Effector CD4-positive, alpha-beta T cell (primary cell): ENCODE data around the gene MTMR3.

Experiments
- DNase-seq: peaks from one replicate; pipeline ENCODE4 v3.0.0-alpha.2; 2020

Gene MTMR3

GRCh38 chr22:30030329-30030728, 147.4 kb downstream of the MTMR3 start:
- DNase-seq, result no peak

- DNase-seq, result no peak
Measured at GRCh38 chr22:30031328-30031727, 148.4 kb downstream of the MTMR3 start.

DNA sequence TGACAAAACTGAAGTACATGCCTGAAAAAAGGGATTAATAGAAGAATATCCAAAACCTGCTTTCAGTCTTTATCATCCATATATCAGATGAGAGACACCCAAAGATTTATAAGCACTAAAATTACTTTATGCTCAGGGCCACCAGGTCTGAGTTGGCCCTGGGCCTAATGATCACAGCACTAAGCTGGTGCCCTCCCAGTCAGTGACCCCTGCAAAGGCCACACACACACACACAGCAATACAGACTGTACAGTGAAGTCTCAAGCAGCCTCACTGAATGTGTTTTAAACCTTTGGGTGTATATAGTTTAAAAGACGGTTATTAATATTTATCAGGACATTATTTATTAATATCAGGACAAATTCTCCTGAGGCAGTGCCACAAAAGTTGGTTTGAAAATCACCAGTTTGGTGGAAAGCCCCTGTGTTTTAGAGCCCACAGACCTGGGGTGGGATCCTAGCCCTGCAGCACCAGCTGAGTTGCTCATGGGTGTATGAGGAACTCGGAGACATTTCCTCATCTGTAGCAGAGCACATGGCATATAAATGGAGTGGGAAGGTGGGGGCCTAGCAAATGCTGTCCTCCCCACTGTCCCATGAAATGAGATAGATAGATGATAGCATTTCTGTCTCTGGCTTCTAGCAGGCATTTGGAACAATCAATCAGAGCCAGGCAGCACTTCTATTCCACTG, 148.9 kb downstream of the MTMR3 start:
- DNase-seq, result no peak

GRCh38 chr22:30033137-30033536, 150.2 kb downstream of the MTMR3 start:
- no peak for DNase-seq

DNA sequence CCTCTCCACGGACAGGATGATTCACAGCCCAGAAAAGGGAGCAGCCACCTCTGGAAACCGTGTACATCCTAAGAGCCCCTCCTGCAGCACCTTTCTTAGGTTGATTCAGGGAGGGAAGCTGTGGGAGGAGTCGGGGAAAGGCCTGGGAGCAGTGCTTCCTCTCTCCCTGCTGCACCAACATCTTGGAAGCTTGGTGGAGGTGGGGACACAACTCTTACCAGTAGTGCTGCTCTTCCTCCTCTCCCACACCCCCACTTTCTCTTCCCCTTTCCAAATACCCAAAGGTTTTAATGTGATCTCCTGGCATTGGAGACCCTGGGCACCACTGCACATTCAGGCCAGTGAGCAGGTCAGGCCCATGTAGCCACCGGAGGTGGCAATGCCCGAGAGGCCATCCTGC, 150.9 kb downstream of the MTMR3 start:
- no peak for DNase-seq

DNA sequence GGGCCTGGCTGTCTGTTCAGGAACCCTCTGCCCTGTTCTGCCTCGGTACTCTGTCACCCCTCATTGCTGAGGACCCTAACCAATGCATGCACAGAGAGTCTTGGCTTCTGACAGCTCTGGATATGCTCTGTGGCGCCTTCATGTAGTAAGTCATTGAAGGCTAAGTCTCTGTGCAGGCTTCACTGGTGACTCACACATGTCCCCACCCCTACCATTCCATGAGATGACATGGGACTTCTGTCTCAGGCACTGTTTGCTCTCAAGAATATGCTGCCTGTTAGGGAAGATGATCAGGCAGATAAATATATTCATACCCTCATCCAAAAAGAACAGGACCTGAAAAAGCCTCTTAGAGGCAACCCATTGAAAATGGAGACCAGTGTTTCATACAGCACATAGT, 153.7 kb downstream of the MTMR3 start:
- no peak for DNase-seq

DNA sequence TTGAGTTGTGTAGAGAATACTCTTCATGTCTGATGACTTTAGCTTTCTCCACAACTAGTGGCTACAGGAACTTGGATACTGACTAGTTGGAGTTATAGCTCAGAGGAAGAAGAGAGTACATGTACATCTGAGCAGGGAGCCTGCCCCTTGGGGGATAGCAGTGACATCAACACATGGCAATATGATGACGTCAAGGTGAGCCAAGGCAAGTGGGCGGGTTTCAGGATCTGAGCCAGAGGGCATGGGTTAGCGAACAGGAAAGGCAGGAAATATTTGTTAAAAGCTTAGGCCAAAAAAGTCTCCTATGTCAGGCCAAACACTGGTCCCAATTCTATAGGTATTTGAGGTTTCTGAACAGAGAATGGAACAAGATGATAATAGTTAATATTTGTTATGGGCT, 155.2 kb downstream of the MTMR3 start:
- no peak for DNase-seq

GRCh38 chr22:30040499-30041260, 157.7 kb downstream of the MTMR3 start:
- no peak for DNase-seq

- no peak for DNase-seq
Measured at GRCh38 chr22:30041475-30041874, 158.5 kb downstream of the MTMR3 start.

DNA sequence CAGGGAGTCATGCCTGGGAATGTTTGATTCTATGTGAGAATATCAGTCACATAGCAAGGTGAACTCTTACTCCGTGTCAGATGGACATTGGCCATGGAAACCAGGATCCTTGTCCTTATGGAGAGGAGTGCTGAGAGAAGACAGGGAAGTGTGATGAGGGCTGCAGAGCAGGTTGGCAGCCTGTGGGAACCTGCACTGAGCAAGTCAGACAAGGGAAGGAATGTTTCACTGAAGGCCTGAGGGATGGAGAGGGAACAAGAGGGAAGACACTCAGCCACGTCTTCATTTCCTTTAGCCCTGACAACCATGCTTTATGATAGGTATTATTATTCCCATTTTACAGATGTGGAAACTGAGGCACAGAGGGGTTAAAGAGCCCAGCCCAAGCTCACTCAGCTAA, 158.9 kb downstream of the MTMR3 start:
- DNase-seq, result no peak

DNA sequence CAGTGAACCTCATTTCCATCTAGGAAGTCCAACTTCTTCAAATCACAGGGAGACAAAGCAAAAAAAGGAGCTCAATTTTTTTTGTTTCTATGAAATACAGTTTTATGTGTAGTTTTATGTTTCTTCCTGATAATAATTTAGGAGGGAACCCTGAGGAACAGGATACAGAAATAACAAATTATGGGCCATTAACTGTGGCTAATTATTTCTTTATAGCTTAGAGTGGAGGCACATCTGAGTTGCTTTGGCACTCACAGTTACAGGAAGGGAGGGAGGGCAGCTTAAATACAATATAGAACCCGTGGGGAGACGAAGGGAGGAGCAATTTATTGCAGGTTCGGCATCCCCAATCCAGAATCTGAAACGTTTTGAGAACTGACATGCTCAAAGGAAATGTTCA, 160.2 kb downstream of the MTMR3 start:
- DNase-seq, result no peak

GRCh38 chr22:30044369-30044768, 161.4 kb downstream of the MTMR3 start:
- DNase-seq, result no peak

GRCh38 chr22:30044881-30045493, 162.0 kb downstream of the MTMR3 start:
- no peak for DNase-seq

- no peak for DNase-seq
Measured at GRCh38 chr22:30045494-30045887, 162.5 kb downstream of the MTMR3 start.

DNA sequence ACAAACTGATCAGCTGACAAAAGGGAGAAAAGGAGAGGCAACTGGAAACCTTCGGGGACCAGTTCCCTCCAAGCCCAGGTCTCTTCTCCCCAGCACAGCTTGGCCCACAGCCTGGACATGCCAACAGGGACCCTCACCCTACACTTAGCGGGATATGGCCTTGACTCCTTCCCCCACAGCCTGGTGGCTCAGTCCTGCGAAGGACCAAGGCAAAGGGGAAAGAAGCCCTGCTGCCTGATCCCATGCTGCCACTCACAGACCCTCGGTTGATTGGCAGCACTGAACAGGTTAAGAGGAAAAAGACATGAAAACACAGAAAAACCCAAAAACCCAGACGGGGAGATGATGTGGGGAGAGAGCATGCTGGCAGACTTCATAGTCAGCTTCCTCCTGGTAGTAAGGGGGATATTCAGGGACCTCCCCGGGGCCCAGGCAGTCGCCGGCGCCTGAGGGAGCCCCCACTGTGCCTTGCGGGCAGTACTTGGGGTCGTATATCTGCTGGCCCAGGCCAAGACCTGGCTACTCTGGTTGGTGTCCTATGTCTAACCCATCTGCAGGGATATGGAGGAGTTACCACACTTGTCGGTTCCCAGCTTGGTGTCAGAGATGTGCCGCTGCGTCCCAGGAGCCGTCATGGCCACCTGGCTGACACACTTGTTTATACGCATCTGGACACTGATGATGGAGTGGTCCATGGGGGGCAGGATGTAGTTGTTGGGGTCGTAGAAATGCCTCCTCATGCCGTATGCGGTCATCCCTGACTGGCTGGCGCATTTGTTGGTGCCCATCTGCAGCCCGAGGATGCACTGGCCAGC, 163.1 kb downstream of the MTMR3 start:
- DNase-seq, result no peak

GRCh38 chr22:30046716-30047363, 163.9 kb downstream of the MTMR3 start:
- DNase-seq, result no peak

DNA sequence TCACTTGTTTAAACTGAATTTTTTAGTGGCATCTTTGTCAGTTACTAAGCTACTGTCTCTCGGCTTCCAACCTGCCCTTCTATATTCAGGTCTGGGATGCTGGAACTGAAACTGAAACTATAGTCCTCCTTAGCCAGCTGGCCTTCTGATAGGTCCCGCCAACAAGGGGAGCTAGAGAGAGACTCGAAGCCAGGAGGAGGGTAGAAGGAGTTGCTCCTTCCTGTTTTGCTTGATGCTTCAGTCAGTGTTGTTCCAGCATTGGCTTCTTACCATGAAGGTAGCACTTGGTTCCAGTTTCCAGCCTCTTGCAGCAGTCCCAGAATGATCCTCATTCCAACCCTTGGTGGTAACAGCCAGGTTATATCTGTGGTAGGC, 164.4 kb downstream of the MTMR3 start:
- DNase-seq, result no peak

- DNase-seq, result no peak
Measured at GRCh38 chr22:30048681-30049080, 165.7 kb downstream of the MTMR3 start.

DNA sequence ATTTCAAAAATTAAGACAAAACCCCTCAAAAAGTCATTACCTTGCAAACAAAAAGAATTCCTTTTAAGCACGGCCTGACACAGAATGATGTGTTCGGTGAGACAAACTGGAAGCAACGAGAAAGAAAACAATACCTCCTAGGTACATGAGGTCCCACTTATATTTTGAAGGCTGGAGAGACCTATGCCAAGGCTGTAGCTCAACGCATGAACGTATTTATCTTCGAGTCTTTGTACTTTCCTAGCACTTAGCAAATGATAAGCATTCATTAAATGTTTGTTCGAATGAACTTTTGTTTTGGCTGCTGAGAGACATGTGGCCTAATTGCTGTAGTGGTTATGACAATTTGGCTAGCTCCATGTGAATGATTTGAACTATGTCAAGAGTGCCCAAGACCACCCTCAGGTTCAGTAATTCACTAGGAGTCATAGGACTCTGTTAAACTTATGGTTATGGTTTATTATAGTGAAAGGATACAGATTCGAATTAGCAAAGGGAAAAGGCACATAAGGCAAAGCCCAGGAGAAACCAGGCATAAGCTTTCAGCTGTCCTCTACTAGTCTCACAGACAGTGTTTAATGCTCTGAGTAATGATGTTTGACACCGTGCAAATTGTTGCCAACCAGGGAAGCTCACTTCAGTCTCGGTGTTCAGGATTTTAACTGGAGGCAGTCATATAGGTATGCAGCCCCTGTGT, 171.2 kb downstream of the MTMR3 start:
- no peak for DNase-seq

GRCh38 chr22:30054764-30055069, 171.7 kb downstream of the MTMR3 start:
- no peak for DNase-seq

- no peak for DNase-seq
Measured at GRCh38 chr22:30056015-30056414, 173.0 kb downstream of the MTMR3 start.

DNA sequence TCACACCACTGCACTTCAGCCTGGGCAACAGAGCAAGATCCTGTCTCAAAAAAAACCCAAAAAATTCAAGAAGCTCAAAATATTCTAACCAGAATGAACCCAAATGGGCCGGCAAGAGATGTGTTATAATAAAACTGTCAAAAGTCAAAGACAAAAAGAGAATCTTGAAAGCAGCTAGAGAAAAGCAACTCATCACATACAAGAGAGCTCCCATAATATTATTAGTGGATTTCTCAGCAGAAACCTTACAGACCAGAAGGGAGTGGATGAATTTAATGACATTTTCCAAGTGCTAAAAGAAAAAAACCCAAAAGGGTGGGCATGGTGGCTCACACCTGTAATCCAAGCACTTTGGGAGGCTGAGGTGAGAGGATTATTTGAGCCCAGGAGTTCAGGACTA, 174.4 kb downstream of the MTMR3 start:
- no peak for DNase-seq
